SJCRH30 (cell line): ENCODE data around the gene NINJ2. TPM values are rescaled to one million over a fixed set of nuclear protein-coding genes. Genes with fewer than 3 reads are reported as not detected.

Experiments
- total RNA-seq: library from RNA; depleted of rRNA; stranded (reverse); fragments of >200 nt; shearing (Covaris generic); gene quantifications from 2 replicates; pipeline ENCODE4 v1.2.3, GENCODE V29; 2014; rRNA removed

Gene NINJ2
- total RNA-seq, 1 experiment from 2014 or later = 0.24 TPM

Other genes with a start within 250 kb of the NINJ2 start
- 29.5 and 33.0 TPM in 2 replicates for gene B4GALNT3, start 203.5 kb downstream of the NINJ2 start, total RNA-seq
- gene WNK1, start 89.1 kb upstream of the NINJ2 start, total RNA-seq = 83.3 and 88.8 TPM in 2 replicates